NB4 (cell line): ENCODE data around the gene TANGO6.

Source experiments
- DNase-seq: peaks from one replicate; pipeline ENCODE4 v3.0.0; 2010; ENCODE audit warnings: low read depth
- H3K4me3 ChIP-seq: one replicate; pipeline ENCODE4 v1.5.1; 2011; ENCODE audit warnings: mild to moderate bottlenecking, low read depth, low read length, moderate library complexity
- MAX ChIP-seq: IDR thresholded peaks from 2 replicates; pipeline ENCODE4 v1.6.1; 2011; ENCODE audit warnings: low read depth, low read length
- MYC ChIP-seq: IDR thresholded peaks from 2 replicates; pipeline ENCODE4 v1.6.1; 2011; ENCODE audit warnings: low read depth, low read length
- POLR2A ChIP-seq: IDR thresholded peaks from 2 replicates; pipeline ENCODE4 v1.6.1; 2011; ENCODE audit warnings: mild to moderate bottlenecking; ENCODE audit not compliant: insufficient read length; ENCODE audit errors: extremely low read depth
- TF ChIP-seq, protein P1 (sequence below): IDR thresholded peaks from one replicate; pipeline ENCODE4 v1.5.1; 2012; ENCODE audit warnings: low read depth, low read length

TANGO6 gene

DNA sequence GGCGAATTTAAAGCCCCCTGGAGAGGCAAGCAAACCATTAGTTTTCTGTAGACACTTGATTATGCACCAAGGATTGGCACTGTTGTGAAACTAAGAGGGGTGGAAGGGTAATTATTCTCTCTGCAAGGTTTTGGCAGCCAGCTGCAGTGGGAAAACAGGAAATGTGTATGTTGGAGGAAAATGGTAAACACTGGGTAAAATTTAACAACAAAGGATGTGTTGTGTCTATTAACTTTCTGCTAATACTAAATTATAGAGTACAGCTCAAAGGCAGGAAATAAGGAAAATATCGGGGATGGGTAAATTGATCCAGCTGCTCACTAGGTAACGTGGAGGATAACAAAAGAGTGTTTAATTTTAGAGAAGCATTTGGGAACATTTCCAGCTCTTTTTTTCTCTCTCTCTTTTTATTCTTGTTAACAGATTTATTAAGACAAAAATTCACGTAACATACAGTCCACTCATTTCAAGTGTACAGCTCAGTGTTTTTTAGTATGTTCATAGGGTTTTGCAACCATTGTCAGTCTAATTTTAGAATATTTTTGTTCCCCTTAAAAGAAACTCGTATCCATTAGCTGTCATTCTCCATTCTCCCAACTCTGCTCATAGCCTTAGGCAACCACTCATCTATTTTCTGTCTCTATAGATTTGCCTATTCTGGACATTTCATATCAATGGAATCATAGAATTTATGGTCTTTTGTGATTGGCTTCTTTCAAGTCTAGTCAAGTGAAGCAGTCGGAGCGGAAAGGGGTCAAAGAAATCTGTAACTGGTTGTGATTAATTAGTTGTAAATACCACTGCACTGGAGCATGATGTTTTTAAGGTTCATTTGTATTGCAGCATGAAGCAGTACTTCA lies 41.8 kb downstream of the TANGO6 start:
- DNase-seq: no peak

DNA sequence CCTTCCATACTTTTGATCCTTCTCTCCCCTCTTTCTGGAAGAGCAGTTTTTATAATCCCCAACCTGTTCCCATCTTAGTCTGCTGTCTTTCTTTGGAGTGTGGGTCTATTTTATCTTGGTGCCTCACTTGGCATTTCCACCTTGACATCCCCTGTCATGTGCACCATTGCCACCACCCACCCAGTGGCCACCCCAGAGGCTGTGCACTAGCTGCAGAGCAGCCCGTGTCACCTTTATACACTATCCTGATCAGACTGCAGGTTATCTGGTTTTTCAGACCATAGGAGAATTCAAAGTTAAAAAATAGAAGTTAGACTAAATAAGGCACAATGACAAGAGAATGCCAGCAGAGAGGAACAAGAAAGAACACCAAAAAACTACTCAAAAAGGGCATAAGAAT lies 43.8 kb downstream of the TANGO6 start:
- TF ChIP-seq MAX (no peak), POLR2A (no peak), MYC (no peak)
- TF ChIP-seq, protein P1, sequence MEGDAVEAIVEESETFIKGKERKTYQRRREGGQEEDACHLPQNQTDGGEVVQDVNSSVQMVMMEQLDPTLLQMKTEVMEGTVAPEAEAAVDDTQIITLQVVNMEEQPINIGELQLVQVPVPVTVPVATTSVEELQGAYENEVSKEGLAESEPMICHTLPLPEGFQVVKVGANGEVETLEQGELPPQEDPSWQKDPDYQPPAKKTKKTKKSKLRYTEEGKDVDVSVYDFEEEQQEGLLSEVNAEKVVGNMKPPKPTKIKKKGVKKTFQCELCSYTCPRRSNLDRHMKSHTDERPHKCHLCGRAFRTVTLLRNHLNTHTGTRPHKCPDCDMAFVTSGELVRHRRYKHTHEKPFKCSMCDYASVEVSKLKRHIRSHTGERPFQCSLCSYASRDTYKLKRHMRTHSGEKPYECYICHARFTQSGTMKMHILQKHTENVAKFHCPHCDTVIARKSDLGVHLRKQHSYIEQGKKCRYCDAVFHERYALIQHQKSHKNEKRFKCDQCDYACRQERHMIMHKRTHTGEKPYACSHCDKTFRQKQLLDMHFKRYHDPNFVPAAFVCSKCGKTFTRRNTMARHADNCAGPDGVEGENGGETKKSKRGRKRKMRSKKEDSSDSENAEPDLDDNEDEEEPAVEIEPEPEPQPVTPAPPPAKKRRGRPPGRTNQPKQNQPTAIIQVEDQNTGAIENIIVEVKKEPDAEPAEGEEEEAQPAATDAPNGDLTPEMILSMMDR: no peak
- no peak overlapping the region for H3K4me3 ChIP-seq
- DNase-seq: no peak

More for the DNA sequence above, 41.8 kb downstream of the TANGO6 start:
- no peak for TF ChIP-seq MYC
- TF ChIP-seq MAX: no peak
- TF ChIP-seq, protein P1: no peak
- TF ChIP-seq POLR2A: no peak
- no peak overlapping the region for H3K4me3 ChIP-seq

- DNase-seq: no peak
- TF ChIP-seq, protein P1: no peak
- TF ChIP-seq MAX (no peak), MYC (no peak), POLR2A (no peak)
- no peak overlapping the region for H3K4me3 ChIP-seq
These were observed 46.3 kb downstream of the TANGO6 start for GRCh38 chr16:68889508-68890150.

DNA sequence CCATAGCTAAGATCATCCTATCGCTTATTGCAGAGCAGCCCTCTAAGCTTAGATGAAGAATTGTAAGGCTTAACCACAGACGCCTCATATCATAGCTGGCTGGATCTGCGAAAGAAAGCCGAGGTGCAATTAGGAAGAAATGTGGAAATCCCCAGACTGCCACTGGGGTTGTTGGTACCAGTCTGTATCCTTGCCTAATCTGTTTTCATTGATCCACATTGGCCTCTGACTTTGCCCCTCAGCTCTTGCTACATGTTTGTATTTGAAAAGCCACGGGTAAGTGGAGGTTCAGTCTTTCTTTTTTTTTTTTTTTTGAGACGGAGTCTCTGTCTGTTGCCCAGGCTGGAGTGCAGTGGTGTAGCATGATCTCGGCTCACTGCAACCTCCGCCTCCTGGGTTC lies 48.9 kb downstream of the TANGO6 start:
- no peak for TF ChIP-seq MAX
- TF ChIP-seq, protein P1: no peak
- no peak for TF ChIP-seq POLR2A
- TF ChIP-seq MYC: no peak
- no peak overlapping the region for H3K4me3 ChIP-seq
- no peak for DNase-seq

- TF ChIP-seq POLR2A (no peak), MAX (no peak), MYC (no peak)
- TF ChIP-seq, protein P1: no peak
- H3K4me3 ChIP-seq: no peak overlapping the region
These were observed 49.6 kb downstream of the TANGO6 start for GRCh38 chr16:68892898-68893297.

More at GRCh38 chr16:68892898-68893297, 49.6 kb downstream of the TANGO6 start:
- no peak for DNase-seq
